MCF 10A (cell line): ENCODE data around the gene KIF1A. TPM values are rescaled to one million over a fixed set of nuclear protein-coding genes. Genes with fewer than 3 reads are reported as not detected.

Source experiments
- BruUV-seq: library from RNA; stranded (reverse); fragments of 400-500 nt; replicated peaks from 2 replicates; lab custom pipeline; 2021; lab: Mats Ljungman, UMichigan
- CTCF ChIA-PET: fragments of 300-600 bp; sonication (Branson Sonifier 250); formaldehyde crosslinking; extraction: SDS; loops from one replicate; lab custom pipeline; 2021; ENCODE audit warnings: antibody characterized with exemption, inconsistent platforms; lab: Yijun Ruan, JAX
- POLR2A ChIA-PET: fragments of 300-600, 350-650 bp; sonication (Branson Sonifier 250); formaldehyde crosslinking; extraction: SDS; loops from one replicate; lab custom pipeline; 2020; ENCODE audit warnings: antibody characterized with exemption, inconsistent platforms; lab: Yijun Ruan, JAX
- DNase-seq: peaks from one replicate; pipeline ENCODE4 v3.0.0-alpha.2; 2018; ENCODE audit not compliant: unreplicated experiment
- H3K27ac Mint-ChIP-seq: one replicate; pipeline ENCODE4 v1.8.0; 2022; ENCODE audit warnings: mild to moderate bottlenecking, low read depth, mixed read lengths; ENCODE audit not compliant: unreplicated experiment
- H3K27me3 Mint-ChIP-seq: one replicate; pipeline ENCODE4 v1.8.0; 2022; ENCODE audit warnings: mixed read lengths; ENCODE audit not compliant: insufficient read depth, unreplicated experiment
- H3K36me3 Mint-ChIP-seq: one replicate; pipeline ENCODE4 v1.8.0; 2022; ENCODE audit warnings: mild to moderate bottlenecking, moderate library complexity, mixed read lengths; ENCODE audit not compliant: insufficient read depth, unreplicated experiment
- H3K4me1 Mint-ChIP-seq: one replicate; pipeline ENCODE4 v1.8.0; 2022; ENCODE audit warnings: mixed read lengths; ENCODE audit not compliant: insufficient read depth, unreplicated experiment
- H3K4me3 Mint-ChIP-seq: one replicate; pipeline ENCODE4 v1.8.0; 2022; ENCODE audit warnings: mild to moderate bottlenecking, moderate library complexity, mixed read lengths; ENCODE audit not compliant: unreplicated experiment
- H3K9me3 Mint-ChIP-seq: one replicate; pipeline ENCODE4 v1.8.0; 2022; ENCODE audit warnings: mixed read lengths; ENCODE audit not compliant: unreplicated experiment
- CTCF ChIP-seq: fragments of 200-600 bp; IDR thresholded peaks from one replicate; pipeline ENCODE4 v1.8.0; 2022; ENCODE audit warnings: antibody characterized with exemption, mild to moderate bottlenecking; ENCODE audit not compliant: unreplicated experiment
- intact Hi-C: fragments of 100-400 bp; cut with micrococcal nuclease; formaldehyde crosslinking; loops from 2 replicates; pipeline ENCODE4 v1.14.1; 2022
- total RNA-seq: library from RNA; stranded (reverse); gene quantifications from 2 replicates; pipeline ENCODE4 v1.2.3, GENCODE V29; 2022

KIF1A gene
- total RNA-seq, 1 experiment from 2014 or later, result not detected

- Mint-ChIP-seq H3K4me3 (no peak overlapping the region), H3K36me3 (no peaks in the 10 kb centered on the region), H3K27ac (no peak overlapping the region), H3K27me3 (peaks cover 21% of the 10 kb centered on the region), H3K4me1 (no peaks in the 10 kb centered on the region), H3K9me3 (no peaks in the 10 kb centered on the region)
- ChIA-PET CTCF (no interaction called here), POLR2A (no interaction called here)
- intact Hi-C loops, result no loop called here
- no peak for TF ChIP-seq CTCF
- no TSS peak for BruUV-seq
- DNase-seq, result no peak
These were observed 85.3 kb downstream of the KIF1A start for GRCh38 chr2:240734756-240735155.

DNA sequence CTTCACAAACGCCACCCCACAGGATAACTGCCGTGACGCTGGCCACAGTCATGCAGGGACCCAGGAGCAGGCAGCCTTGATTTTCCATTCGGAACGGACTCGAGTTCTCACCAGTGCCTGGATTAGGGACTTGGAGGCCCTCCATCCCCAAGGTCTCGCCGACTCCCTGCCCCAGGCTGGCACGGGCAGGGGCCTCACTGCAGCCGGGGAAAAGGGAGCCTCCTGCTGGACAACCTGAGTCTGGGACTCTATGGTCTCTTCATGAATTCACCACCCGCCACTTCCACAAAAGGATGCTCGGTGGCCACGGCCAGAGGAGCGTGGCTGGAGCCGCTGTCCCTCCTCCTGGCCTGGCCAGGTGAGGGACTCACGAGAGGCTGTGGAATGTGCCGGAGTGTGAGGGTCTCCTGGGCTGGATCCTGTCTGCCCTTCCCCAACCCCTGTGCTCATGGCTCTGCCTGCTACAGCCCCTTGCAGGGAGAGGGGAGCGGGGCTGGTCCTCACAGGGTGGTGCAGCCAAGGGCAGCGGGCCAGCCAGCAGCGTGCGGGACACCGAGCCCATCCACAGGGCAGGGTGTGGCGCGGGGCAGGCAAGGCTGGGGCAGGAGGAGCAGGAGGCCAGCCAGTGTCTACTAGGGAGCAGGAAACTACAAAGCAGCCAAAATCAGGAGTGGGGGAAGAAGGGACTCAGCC lies 86.1 kb downstream of the KIF1A start:
- peak; percentile 25 for TF ChIP-seq CTCF
- H3K4me1 Mint-ChIP-seq, result no peaks in the 10 kb centered on the region
- intact Hi-C loops, result no loop called here
- no peaks in the 10 kb centered on the region for H3K36me3 Mint-ChIP-seq
- no peak overlapping the region for H3K4me3 Mint-ChIP-seq
- peak; percentile 11 for DNase-seq
- peaks cover 29% of the 10 kb centered on the region for H3K27me3 Mint-ChIP-seq
- ChIA-PET CTCF (no interaction called here), POLR2A (no interaction called here)
- no peaks in the 10 kb centered on the region for H3K9me3 Mint-ChIP-seq
- no TSS peak for BruUV-seq
- no peak overlapping the region for H3K27ac Mint-ChIP-seq

DNA sequence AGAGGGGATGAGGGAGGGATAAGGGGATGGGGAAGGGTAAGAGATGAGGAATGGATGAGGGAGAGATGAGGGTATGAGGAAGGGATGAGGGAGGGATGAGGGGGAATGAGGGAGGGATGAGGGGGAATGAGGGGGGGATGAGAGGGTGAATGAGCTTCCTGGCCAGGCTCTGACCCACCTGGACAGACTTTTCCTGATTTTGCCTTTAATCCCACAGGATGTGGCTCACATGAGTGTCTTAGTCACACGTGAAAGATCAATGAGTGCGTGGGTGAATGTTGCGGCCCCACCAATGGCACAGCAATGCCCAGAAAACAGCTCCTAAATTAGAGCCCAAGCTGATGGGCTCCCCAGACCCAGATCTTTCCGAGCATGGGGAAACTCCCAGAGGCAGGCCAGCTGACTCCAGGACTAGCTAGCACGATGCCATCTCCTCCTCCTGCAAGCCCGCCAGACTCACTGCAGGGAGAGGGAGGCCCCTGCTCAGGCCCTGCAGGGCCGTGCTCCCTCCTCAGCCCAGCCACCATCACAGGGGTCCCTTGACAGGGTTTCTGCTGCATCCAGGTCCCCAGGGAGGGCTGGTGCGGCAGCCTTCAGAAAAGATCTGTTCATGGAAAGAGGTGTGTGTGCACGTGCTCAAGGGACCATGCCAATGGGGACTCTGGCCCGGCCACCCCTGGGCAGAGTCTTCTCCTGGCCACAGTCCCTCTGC lies 87.0 kb downstream of the KIF1A start:
- no peaks in the 10 kb centered on the region for H3K9me3 Mint-ChIP-seq
- DNase-seq, result no peak
- no peak overlapping the region for H3K4me3 Mint-ChIP-seq
- H3K4me1 Mint-ChIP-seq, result no peaks in the 10 kb centered on the region
- no peak overlapping the region for H3K27ac Mint-ChIP-seq
- peaks cover 35% of the 10 kb centered on the region for H3K27me3 Mint-ChIP-seq
- no peaks in the 10 kb centered on the region for H3K36me3 Mint-ChIP-seq
- no TSS peak for BruUV-seq
- ChIA-PET CTCF (no interaction called here), POLR2A (no interaction called here)
- intact Hi-C loops, result no loop called here
- TF ChIP-seq CTCF, result no peak

GRCh38 chr2:240732184-240732583 lies 87.8 kb downstream of the KIF1A start:
- no TSS peak for BruUV-seq
- Mint-ChIP-seq H3K27me3 (peaks cover 44% of the 10 kb centered on the region), H3K4me1 (no peaks in the 10 kb centered on the region), H3K4me3 (no peak overlapping the region), H3K9me3 (no peaks in the 10 kb centered on the region), H3K36me3 (no peaks in the 10 kb centered on the region), H3K27ac (no peak overlapping the region)
- ChIA-PET CTCF (no interaction called here), POLR2A (no interaction called here)
- TF ChIP-seq CTCF, result no peak
- no peak for DNase-seq
- intact Hi-C loops, result no loop called here
